GM18907 (cell line): Measurements from ENCODE around the gene SPTB.

Experiments used
- ATAC-seq: cut with Tn5 transposase; IDR thresholded peaks from one replicate; pipeline ENCODE4 v1.9.1; 2021; ENCODE audit warnings: mild to moderate bottlenecking, moderate library complexity; ENCODE audit not compliant: unreplicated experiment

Gene SPTB

GRCh38 chr14:64795211-64795610, 84.5 kb downstream of the SPTB start:
- no peak for ATAC-seq

DNA sequence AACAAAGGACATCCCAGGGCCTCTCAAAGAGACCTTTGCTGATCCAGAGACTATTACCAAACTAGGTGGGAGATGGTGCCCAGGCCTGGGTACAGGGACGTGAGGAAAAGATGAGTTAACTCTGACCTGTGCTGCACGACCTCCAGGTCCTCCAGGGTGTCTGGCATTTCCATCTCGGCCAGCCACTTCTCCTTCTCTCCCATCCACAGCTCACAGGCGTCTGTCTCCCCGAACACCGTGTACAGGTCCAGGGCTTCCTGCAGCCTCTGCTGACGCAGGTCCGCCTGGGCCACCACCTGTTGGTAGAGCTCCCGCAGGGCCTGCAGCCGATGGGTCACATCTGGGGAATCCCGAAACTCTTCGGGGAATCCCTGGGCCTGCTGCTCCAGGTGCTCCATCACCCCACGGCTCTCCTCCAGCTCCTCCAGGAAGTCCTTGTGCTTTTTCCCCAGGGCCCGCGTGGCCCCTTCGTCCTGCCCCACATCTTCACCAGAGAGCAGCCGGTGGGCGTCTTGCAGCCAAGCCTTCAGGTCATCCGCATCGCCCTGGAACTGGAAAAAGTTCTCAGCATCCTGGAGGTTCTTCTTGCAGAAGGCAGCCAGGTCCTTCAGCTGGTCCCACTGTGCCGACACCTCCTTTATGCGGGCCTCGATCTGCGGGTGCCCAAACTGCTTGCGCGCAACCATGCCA, 86.7 kb downstream of the SPTB start:
- ATAC-seq: no peak

GRCh38 chr14:64792231-64792630, 87.5 kb downstream of the SPTB start:
- no peak for ATAC-seq

GRCh38 chr14:64790478-64790877, 89.2 kb downstream of the SPTB start:
- no peak for ATAC-seq

GRCh38 chr14:64789696-64790095, 90.0 kb downstream of the SPTB start:
- ATAC-seq: no peak

- ATAC-seq: no peak
These were observed 91.0 kb downstream of the SPTB start for GRCh38 chr14:64788706-64789105.

DNA sequence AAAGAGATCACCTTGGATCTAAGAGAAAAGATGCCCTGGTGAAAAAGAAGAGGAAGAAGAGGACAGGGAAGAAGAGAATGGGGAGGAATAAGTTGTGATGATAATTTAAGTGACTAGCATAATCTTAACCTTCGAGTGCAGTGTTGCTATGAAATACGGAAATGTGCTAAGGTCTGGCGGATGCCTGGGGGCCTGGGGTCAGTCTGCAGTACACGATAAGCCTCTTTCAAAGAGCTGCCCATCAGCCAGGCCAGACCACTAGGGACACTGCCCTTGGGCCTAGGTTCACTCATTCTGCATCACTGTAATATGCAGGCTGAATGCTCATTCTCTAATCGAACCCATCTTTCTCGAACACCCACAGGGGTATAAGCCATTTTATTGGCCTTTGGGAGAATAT, 92.1 kb downstream of the SPTB start:
- no peak for ATAC-seq

- no peak for ATAC-seq
These were observed 93.2 kb downstream of the SPTB start for GRCh38 chr14:64786296-64787149.

GRCh38 chr14:64784006-64784405, 95.7 kb downstream of the SPTB start:
- ATAC-seq: no peak

- ATAC-seq: no peak
These were observed 97.5 kb downstream of the SPTB start for GRCh38 chr14:64782196-64782595.

DNA sequence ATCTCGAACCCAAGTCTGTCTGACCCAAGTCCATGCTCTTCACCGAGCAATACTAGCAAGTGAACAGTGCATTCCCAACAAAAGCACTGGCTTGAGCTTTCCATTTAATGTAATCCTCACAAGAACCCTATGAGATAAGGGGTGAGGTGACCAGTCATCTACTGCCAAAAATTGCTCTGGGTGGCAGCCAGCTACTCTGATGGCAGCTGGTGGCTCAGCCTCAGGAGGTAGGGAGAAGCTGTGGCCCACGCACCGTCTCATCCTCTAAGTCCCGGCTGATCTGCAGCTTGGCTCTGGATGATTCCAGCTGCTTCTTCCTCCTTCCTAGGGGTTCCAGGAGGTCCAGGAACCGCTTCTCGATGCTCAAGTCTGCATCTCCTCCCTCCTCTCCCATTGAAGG, 100.2 kb downstream of the SPTB start:
- ATAC-seq: no peak

- ATAC-seq: no peak
These were observed 101.5 kb downstream of the SPTB start for GRCh38 chr14:64778104-64778754.

- no peak for ATAC-seq
These were observed 102.2 kb downstream of the SPTB start for GRCh38 chr14:64777461-64777860.

- no peak for ATAC-seq
These were observed 104.5 kb downstream of the SPTB start for GRCh38 chr14:64775081-64775777.

DNA sequence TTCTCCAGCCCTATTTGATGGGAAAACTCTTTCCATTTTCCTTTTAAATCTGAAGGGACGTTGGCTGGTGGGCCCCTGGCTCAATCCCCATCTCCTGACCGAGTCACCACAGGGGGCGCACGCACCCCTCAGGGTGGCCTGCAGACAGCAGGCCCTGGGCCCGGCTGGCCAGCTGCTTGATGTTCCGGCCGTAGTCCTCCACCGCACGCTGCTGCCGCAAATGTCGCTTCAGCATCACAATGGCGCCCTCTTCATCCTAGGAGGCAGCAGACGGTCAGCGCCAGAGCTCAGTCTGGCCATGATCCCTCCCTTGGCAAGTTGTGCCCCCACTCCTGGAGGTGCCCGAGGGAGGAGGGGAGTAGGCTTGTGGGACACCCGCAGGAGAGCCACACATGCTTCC, 105.4 kb downstream of the SPTB start:
- ATAC-seq: no peak

DNA sequence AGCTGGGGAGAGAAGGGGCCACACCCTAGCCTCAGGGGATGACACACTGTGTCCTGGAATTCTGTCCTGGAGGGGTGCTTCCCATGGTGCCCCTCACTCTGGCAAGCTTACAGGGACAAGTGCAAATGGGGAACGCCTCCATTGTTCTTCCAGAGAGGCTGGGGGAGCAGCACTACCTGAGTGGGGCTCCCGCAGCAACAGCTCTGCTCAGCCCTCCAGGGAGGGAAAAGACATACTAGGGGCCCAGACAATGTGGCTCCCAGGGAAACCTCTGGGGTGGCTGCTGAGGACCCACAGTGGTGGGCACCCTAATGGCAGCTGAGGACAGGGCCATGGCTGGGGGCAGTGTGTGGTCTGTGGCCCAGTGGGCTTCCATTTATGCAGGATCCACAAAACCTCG, 106.1 kb downstream of the SPTB start:
- no peak for ATAC-seq

- no peak for ATAC-seq
These were observed 106.7 kb downstream of the SPTB start for GRCh38 chr14:64773046-64773445.

- ATAC-seq: no peak
These were observed 107.2 kb downstream of the SPTB start for GRCh38 chr14:64772397-64772950.

DNA sequence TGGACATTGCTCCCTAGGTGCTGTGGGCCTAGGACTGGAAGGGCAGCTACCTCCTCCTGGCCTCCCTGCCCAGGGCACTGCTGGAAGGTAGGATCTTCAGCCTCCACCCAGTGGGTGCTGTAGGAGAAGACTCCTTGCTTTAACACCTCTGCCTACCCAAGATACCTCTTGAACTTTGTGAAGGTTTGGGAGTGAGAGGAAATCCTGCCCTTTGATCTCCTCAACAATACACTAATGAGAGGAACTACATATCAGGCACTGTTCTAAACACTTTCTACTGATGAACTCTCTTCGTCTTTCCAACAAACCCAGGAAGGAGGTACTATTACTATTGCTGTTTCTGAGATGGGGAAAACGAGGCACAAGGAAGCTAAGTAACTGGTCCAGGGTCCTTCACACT, 108.5 kb downstream of the SPTB start:
- no peak for ATAC-seq

DNA sequence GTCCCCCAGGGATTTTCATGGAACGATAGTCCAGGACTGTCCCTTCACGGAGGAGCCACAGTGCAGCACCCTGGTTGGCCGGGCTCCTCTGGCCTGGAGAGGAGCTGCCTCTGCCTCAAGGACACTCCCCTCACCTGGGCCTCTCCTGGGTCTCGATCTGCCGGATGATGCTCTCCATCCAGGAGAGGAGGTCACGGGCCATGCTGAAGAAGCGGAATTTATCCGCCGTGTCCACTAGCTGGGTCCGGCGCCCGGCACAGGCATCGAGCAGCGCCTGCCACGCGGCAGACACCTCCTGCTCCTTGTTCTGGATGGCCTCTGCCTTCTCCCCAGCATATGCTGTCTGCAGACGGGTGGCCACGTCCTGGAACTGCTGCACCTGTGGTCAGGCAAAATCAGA, 109.0 kb downstream of the SPTB start:
- ATAC-seq: no peak
